Measurements from ENCODE around the gene CXADR.
"Not testable (repeated sequence)": the region's sequence is repeated elsewhere in the genome, so short reads cannot be mapped to it uniquely, and the experiment has no call there.

The CXADR gene

DNA sequence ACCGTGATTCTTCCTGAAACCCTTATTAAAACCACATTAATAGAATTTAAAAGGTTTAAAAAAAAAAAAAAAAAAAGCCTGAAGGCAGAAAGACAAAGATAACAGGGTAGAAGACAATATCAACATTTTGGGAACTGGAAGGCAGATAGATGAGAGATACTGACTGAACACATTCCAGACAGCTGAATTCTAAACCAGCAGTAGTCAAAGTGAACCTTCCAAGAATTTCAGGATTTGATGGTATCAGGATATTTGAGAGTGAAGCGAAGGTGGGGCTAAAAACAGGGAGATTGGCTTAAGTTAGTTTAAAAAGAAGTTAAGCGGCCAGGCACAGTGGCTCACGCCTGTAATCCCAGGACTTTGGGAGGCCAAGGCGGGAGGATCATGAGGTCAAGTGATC lies 5.3 kb upstream of the CXADR start:
- no peaks in the 10 kb centered on the region for H3K27me3 ChIP-seq (ENCODE audit: control insufficient read depth, insufficient read depth, low read length)
- no peak overlapping the region for H3K9ac ChIP-seq (ENCODE audit: low read depth, low read length)
- H3K9me3 ChIP-seq (ENCODE audit: control insufficient read depth, insufficient read depth, low read length), result no peaks in the 10 kb centered on the region
- H3K4me1 ChIP-seq (ENCODE audit: control insufficient read depth, insufficient read depth, low read length), result no peaks in the 10 kb centered on the region
- no peak overlapping the region for H3K4me3 ChIP-seq (ENCODE audit: low read depth, low read length)
- no peaks in the 10 kb centered on the region for H3K36me3 ChIP-seq (ENCODE audit: control insufficient read depth, insufficient read depth, low read length)

DNA sequence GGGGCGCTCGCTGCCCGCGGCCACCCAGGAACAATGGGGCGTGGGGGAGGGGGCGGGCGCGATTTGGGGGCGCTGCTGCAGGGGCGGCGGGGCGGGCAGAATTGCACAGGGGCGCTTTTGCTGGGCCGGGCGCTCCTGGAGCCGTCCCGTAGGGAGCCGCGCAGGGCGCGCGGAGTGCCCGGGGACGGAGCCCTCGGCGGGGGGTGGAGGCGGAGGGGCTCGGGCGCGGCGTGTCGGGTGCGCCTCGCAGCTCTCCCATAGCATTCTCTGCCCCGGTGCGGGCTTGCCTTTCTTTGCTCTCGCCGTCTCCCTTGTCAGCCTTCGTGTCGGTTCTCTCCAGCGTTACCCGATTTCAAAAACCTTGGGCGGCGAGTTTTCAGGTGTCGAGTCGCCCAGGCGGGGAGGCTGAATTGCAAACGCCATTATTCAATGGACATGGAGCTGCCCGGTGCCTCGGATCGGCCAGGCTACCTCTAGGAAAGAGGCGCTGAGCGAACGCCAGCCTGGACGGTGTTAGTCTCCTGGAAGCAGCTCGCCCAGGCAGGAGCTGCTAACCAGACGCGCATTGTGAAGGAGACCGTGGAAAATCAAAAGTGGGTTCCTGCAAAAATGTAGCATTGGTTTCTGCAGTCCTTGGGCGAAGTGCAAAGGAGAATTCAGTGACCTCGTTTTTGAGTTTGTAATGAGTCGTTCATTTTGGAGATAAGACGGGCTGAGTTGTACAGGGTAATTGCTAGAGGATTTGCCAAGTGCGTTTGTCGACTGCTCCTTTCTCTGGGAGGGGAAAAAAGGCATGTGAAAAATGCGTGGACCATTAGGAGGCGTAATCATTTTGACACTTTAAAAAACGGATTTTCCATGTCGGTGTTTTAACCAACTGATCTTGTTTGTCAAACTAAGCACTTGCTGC lies 626 bp downstream of the CXADR start:
- Histone ChIP-seq H3K4me3 (ENCODE audit: low read depth, low read length) (peak overlapping the region; percentile 76), H3K4me1 (ENCODE audit: control insufficient read depth, insufficient read depth, low read length) (peaks cover 14% of the 10 kb centered on the region), H3K27me3 (ENCODE audit: control insufficient read depth, insufficient read depth, low read length) (no peaks in the 10 kb centered on the region), H3K9ac (ENCODE audit: low read depth, low read length) (peak overlapping the region; percentile 93), H3K36me3 (ENCODE audit: control insufficient read depth, insufficient read depth, low read length) (no peaks in the 10 kb centered on the region), H3K9me3 (ENCODE audit: control insufficient read depth, insufficient read depth, low read length) (no peaks in the 10 kb centered on the region)

DNA sequence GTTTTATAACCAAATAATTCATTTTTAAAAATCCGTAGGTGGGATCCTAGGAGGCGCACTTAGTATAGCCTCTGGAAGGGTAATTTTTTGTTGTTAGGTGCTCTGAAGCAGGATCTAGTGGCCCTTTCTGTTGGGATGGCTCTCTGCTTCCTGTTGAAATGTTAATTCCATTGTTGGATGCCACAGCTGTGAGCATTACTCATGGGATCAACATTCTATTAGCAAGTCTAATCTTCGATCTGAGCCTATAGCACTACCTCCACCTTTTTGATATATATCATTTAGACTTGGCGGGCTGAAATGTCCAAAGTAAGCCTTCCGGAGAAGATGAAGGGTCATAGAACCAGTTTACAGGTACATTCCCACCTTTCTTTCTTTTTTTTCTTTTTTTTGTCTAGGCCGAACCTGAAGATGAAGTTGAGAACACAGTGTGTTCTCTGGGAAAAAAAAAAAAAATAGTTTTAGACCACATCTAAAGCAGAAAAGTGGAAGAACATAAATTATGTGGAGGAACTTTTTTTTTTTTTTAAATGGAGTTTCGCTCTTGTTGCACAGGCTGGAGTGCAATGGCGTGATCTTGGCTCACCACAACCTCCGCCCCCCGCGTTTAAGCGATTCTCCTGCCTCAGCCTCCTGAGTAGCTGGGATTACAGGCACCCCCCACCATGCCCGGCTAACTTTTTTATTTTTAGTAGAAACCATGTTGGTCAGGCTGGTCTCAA lies 1.4 kb downstream of the CXADR start:
- H3K27me3 ChIP-seq (ENCODE audit: control insufficient read depth, insufficient read depth, low read length), result no peaks in the 10 kb centered on the region
- no peaks in the 10 kb centered on the region for H3K36me3 ChIP-seq (ENCODE audit: control insufficient read depth, insufficient read depth, low read length)
- peaks cover 18% of the 10 kb centered on the region for H3K4me1 ChIP-seq (ENCODE audit: control insufficient read depth, insufficient read depth, low read length)
- peak overlapping the region; percentile 76 for H3K4me3 ChIP-seq (ENCODE audit: low read depth, low read length)
- H3K9me3 ChIP-seq (ENCODE audit: control insufficient read depth, insufficient read depth, low read length), result no peaks in the 10 kb centered on the region
- peak overlapping the region; percentile 93 for H3K9ac ChIP-seq (ENCODE audit: low read depth, low read length)

DNA sequence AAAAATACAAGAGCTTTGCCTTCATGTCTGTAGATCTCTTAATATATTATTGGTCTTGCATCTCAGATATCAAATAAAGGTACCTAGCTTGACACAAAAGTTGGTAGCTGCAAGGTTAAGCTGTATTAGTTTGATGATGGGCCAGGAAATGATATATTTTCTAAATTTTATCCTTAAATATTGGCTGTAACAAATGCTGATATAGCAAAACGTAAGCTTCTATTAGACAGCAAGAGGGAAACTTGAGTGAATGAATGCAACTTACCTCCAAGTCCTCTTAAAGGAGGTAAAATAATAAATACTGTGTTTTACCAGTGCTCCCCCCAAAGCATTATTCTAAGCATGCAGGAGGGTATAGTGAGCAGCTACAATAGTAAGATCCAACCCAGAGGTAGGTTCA lies 4.2 kb downstream of the CXADR start:
- not testable (repeated sequence) for H3K9me3 ChIP-seq (ENCODE audit: control insufficient read depth, insufficient read depth, low read length); H3K36me3 ChIP-seq (ENCODE audit: control insufficient read depth, insufficient read depth, low read length)
- peaks cover 30% of the 10 kb centered on the region for H3K4me1 ChIP-seq (ENCODE audit: control insufficient read depth, insufficient read depth, low read length)

DNA sequence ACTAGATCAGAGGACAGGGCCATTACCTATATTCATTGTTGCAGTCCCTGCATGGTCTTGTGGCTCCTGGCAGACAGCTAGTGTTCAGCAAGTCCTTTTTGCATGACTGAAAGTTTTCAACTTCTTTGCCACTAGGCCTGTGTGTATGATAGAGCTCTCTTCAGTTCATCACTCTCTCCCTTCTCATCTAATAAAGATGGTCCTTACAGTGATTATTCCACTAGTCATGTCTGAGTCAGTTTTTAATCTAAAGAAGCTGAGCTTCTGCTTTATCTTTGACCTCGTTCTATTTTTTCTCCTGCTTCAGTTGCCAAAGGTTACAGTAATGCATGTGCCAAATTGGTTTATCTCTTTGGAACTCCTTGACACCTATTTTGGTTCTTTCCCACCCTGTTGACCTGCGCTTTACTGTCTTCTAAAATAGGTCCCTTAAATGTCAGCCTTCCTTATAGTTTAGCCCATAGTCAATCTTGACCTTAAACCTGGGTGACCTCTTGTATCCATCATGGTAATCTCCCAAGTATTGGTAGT lies 6.4 kb downstream of the CXADR start:
- Histone ChIP-seq H3K9me3 (ENCODE audit: control insufficient read depth, insufficient read depth, low read length) (no peaks in the 10 kb centered on the region), H3K4me3 (ENCODE audit: low read depth, low read length) (no peak overlapping the region), H3K9ac (ENCODE audit: low read depth, low read length) (no peak overlapping the region), H3K4me1 (ENCODE audit: control insufficient read depth, insufficient read depth, low read length) (peaks cover 30% of the 10 kb centered on the region), H3K36me3 (ENCODE audit: control insufficient read depth, insufficient read depth, low read length) (no peaks in the 10 kb centered on the region), H3K27me3 (ENCODE audit: control insufficient read depth, insufficient read depth, low read length) (no peaks in the 10 kb centered on the region)

More for the DNA sequence above, 4.2 kb downstream of the CXADR start:
- not testable (repeated sequence) for H3K4me3 ChIP-seq (ENCODE audit: low read depth, low read length); H3K9ac ChIP-seq (ENCODE audit: low read depth, low read length); H3K27me3 ChIP-seq (ENCODE audit: control insufficient read depth, insufficient read depth, low read length)

DNA sequence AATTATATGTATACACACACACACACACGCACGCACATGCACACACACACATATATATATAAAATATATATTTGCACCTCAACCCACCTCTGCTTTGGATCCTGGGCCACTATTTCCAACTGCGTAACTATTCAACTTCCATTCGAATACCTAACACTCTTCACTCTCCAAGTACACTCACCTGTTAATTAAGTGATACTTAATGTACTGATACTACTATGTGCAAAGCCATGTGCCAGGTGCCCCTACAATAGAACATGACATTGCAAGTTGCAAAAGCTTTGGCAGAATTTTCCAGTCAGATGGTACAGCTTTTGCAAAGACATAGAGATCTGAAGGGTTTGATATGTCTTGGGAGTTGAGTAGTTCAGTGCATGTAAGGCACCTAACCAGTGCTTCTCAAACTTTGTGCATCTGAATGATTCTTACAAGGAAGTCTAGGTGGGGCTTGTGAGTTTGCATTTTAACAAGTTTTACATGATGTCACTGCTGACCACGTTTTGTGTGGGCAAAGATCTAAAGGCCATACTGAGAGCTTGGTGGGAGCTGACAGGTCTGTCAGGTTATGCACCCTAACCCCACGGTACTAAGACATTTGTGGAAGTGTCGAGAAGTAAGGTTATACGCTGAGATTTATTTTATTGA lies 7.2 kb downstream of the CXADR start:
- H3K9me3 ChIP-seq (ENCODE audit: control insufficient read depth, insufficient read depth, low read length), result no peaks in the 10 kb centered on the region
- H3K9ac ChIP-seq (ENCODE audit: low read depth, low read length), result no peak overlapping the region
- peaks cover 27% of the 10 kb centered on the region for H3K4me1 ChIP-seq (ENCODE audit: control insufficient read depth, insufficient read depth, low read length)
- no peaks in the 10 kb centered on the region for H3K27me3 ChIP-seq (ENCODE audit: control insufficient read depth, insufficient read depth, low read length)
- no peaks in the 10 kb centered on the region for H3K36me3 ChIP-seq (ENCODE audit: control insufficient read depth, insufficient read depth, low read length)
- no peak overlapping the region for H3K4me3 ChIP-seq (ENCODE audit: low read depth, low read length)

DNA sequence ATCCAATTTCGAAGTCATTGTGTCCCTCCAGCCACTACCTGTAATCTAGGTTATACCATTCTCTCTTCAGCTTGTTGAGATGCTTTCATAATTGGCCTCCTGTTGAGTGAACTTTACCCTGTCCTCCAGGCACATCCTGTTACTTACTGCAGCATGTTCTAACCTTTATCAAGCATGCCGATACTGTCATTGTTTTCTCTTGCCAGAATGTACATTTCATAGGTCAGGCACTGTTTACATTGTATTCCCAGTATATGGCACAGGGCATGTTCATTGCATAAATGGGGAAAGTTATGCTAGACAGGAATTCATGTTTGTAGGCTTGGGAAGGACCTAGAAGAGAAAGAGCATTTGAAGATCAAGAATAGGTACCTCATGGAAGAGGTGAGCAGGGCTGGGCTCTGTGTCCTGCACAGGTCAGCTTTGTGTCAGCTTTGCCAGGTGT lies 10.2 kb downstream of the CXADR start:
- Histone ChIP-seq H3K9me3 (ENCODE audit: control insufficient read depth, insufficient read depth, low read length) (no peaks in the 10 kb centered on the region), H3K4me1 (ENCODE audit: control insufficient read depth, insufficient read depth, low read length) (peaks cover 33% of the 10 kb centered on the region), H3K36me3 (ENCODE audit: control insufficient read depth, insufficient read depth, low read length) (no peaks in the 10 kb centered on the region), H3K9ac (ENCODE audit: low read depth, low read length) (no peak overlapping the region), H3K4me3 (ENCODE audit: low read depth, low read length) (no peak overlapping the region), H3K27me3 (ENCODE audit: control insufficient read depth, insufficient read depth, low read length) (no peaks in the 10 kb centered on the region)

DNA sequence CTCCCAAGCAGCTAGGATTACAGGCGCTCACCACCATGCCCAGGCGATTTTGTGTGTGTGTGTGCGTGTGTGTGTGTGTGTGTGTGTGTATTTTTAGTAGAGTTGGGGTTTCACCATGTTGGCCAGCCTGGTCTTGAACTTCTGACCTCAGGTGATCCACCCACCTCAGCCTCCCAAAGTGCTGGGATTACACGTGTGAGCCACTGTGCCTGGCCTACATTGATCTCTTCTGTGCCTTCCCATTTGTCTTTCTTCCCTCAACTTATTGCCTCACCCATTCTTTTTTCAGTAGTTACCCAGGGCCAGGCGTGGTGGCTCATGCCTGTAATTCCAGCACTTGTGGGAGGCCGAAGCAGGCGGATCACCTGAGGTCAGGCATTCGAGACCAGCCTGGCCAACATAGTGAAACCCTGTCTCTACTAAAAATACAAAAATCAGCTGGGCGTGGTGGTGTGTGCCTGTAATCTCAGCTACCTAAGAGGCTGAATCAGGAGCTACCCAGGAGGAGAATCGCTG lies 11.2 kb downstream of the CXADR start:
- H3K4me1 ChIP-seq (ENCODE audit: control insufficient read depth, insufficient read depth, low read length), result peaks cover 32% of the 10 kb centered on the region
- not testable (repeated sequence) for H3K9ac ChIP-seq (ENCODE audit: low read depth, low read length); H3K4me3 ChIP-seq (ENCODE audit: low read depth, low read length); H3K36me3 ChIP-seq (ENCODE audit: control insufficient read depth, insufficient read depth, low read length); H3K27me3 ChIP-seq (ENCODE audit: control insufficient read depth, insufficient read depth, low read length); H3K9me3 ChIP-seq (ENCODE audit: control insufficient read depth, insufficient read depth, low read length)

DNA sequence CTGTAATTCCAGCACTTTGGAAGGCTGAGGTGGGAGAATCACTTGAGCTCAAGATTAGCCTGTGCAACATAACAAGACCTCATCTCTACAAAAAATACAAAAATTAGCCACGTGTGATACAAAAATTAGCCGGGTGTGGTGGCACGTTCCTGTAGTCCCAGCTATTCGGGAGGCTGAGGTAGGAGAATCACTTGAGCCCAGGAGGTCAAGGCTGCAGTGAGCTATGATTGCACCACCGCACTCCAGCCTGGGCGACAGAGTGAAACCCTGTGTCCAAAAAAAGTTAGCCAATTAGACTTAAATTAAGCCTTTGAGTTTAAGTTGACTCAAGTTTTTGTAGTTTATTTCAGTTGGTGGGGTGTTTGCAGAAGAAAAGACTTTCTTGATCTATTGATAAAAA lies 11.8 kb downstream of the CXADR start:
- no peaks in the 10 kb centered on the region for H3K27me3 ChIP-seq (ENCODE audit: control insufficient read depth, insufficient read depth, low read length)
- H3K4me1 ChIP-seq (ENCODE audit: control insufficient read depth, insufficient read depth, low read length), result peaks cover 28% of the 10 kb centered on the region
- no peaks in the 10 kb centered on the region for H3K36me3 ChIP-seq (ENCODE audit: control insufficient read depth, insufficient read depth, low read length)
- no peak overlapping the region for H3K4me3 ChIP-seq (ENCODE audit: low read depth, low read length)
- no peak overlapping the region for H3K9ac ChIP-seq (ENCODE audit: low read depth, low read length)
- H3K9me3 ChIP-seq (ENCODE audit: control insufficient read depth, insufficient read depth, low read length), result no peaks in the 10 kb centered on the region

DNA sequence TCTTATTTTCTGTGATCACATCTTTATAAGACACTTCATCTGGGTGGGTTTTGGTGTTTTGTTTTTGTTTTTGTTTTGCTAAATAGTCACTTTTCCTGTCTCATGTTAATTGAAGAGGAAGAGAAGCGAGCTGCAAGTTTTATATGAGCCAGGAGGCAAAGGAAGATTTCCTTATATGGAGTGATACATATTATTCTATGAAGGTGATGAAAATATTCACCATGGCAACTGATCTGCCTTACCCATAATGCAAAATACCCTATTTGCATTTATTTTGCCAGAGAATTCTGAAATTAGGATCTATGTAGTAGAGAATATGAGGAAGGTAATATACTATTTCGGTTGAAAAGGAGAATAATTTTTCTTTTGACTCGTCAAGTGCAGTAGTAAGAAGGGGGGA lies 13.9 kb downstream of the CXADR start:
- H3K36me3 ChIP-seq (ENCODE audit: control insufficient read depth, insufficient read depth, low read length), result no peaks in the 10 kb centered on the region
- H3K9ac ChIP-seq (ENCODE audit: low read depth, low read length), result no peak overlapping the region
- H3K27me3 ChIP-seq (ENCODE audit: control insufficient read depth, insufficient read depth, low read length), result no peaks in the 10 kb centered on the region
- H3K4me1 ChIP-seq (ENCODE audit: control insufficient read depth, insufficient read depth, low read length), result peaks cover 19% of the 10 kb centered on the region
- H3K9me3 ChIP-seq (ENCODE audit: control insufficient read depth, insufficient read depth, low read length), result no peaks in the 10 kb centered on the region
- H3K4me3 ChIP-seq (ENCODE audit: low read depth, low read length), result no peak overlapping the region

DNA sequence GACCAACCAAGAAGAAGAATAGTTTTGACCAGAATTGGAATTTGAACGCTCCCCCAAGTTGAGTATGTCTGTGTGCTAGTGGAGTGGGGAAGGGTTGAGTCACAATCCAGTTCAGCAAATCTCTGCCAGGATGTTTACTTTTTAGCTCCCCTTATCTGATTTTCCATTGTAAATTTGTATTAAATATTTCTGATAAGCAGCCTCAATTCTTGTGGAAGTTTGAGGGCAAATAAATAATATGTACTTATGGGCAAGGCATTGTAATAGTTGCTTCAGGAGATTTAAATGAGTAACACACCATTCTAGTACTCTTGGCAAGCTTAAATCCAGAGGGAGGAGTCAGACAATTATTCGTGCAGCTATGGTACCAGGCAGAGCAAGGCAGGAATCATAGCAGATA lies 14.4 kb downstream of the CXADR start:
- no peak overlapping the region for H3K9ac ChIP-seq (ENCODE audit: low read depth, low read length)
- H3K4me1 ChIP-seq (ENCODE audit: control insufficient read depth, insufficient read depth, low read length), result peaks cover 19% of the 10 kb centered on the region
- no peaks in the 10 kb centered on the region for H3K27me3 ChIP-seq (ENCODE audit: control insufficient read depth, insufficient read depth, low read length)
- H3K4me3 ChIP-seq (ENCODE audit: low read depth, low read length), result no peak overlapping the region
- no peaks in the 10 kb centered on the region for H3K9me3 ChIP-seq (ENCODE audit: control insufficient read depth, insufficient read depth, low read length)
- H3K36me3 ChIP-seq (ENCODE audit: control insufficient read depth, insufficient read depth, low read length), result no peaks in the 10 kb centered on the region

All from iPS-15b (cell line).